ENCODE measurements around the gene MAP2K5. TPM values are rescaled to one million over a fixed set of nuclear protein-coding genes. Genes with fewer than 3 reads are reported as not detected.
"Not testable (repeated sequence)": the region's sequence is repeated elsewhere in the genome, so short reads cannot be mapped to it uniquely, and the experiment has no call there.

MAP2K5 gene
- polyA plus RNA-seq, 1 donor from 2014 or later: 12.1 TPM

DNA sequence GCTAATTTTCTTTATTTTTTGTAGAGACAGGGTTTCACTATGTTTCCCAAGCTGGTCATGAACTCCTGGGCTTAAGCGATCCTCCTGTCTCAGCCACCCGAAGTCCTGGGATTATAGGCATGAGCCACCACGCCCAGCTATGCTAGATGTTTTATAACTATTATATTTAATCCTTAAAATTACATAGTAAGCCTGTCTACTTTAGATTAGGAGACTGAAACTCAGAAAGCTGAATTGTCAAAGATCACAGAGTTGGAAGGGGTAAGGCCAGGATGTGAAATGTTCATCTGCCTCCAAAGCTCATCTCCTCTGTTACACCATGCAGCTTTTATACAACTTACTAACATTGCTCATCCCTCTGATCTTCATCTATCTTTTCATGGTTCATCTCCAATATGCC lies 89.8 kb downstream of the MAP2K5 start:
- Histone ChIP-seq H4K20me1 (ENCODE audit: insufficient read depth) (no peaks in the 10 kb centered on the region), H3F3A (ENCODE audit: insufficient read depth, low read length, poor library complexity, severe bottlenecking) (no peaks in the 10 kb centered on the region), H3K27ac (ENCODE audit: low read length) (no peak overlapping the region), H3K79me2 (replicated peaks; ENCODE audit: insufficient read depth, low read length) (no peaks in the 10 kb centered on the region), H3K36me3 (ENCODE audit: insufficient read depth, low read length) (no peaks in the 10 kb centered on the region), H3K9me3 (ENCODE audit: low read length) (no peaks in the 10 kb centered on the region), H3K4me2 (ENCODE audit: low read length) (no peak overlapping the region), H3K27me3 (ENCODE audit: insufficient read depth, low read depth, low read length) (no peaks in the 10 kb centered on the region), H3K9ac (ENCODE audit: low read length) (no peak overlapping the region), H3K4me3 (ENCODE audit: low read length) (no peak overlapping the region), H2AFZ (ENCODE audit: low read depth, low read length) (no peak overlapping the region), H3K9me2 (ENCODE audit: insufficient read depth, low read length) (no peaks in the 10 kb centered on the region)
- TF ChIP-seq EZH2 (IDR thresholded peaks at IDR 0.05; ENCODE audit: borderline replicate concordance, insufficient read depth, low read length, poor library complexity, severe bottlenecking): no peak
- no peak for TF ChIP-seq POLR2AphosphoS5 (IDR thresholded peaks at IDR 0.05)
- TF ChIP-seq RAD21 (conservative IDR thresholded peaks at IDR 0.05): no peak
- TF ChIP-seq MXI1 (conservative IDR thresholded peaks at IDR 0.05; ENCODE audit: poor library complexity, severe bottlenecking): no peak
- no peak for TF ChIP-seq CTCF (IDR thresholded peaks at IDR 0.05; ENCODE audit: poor library complexity, severe bottlenecking)
- no peak for TF ChIP-seq SMC3 (conservative IDR thresholded peaks at IDR 0.05; ENCODE audit: poor library complexity)

GRCh38 chr15:67635950-67636349 lies 93.4 kb downstream of the MAP2K5 start:
- H3K9me2 ChIP-seq (ENCODE audit: insufficient read depth, low read length); H3F3A ChIP-seq (ENCODE audit: insufficient read depth, low read length, poor library complexity, severe bottlenecking); H3K4me2 ChIP-seq (ENCODE audit: low read length): not testable (repeated sequence)

DNA sequence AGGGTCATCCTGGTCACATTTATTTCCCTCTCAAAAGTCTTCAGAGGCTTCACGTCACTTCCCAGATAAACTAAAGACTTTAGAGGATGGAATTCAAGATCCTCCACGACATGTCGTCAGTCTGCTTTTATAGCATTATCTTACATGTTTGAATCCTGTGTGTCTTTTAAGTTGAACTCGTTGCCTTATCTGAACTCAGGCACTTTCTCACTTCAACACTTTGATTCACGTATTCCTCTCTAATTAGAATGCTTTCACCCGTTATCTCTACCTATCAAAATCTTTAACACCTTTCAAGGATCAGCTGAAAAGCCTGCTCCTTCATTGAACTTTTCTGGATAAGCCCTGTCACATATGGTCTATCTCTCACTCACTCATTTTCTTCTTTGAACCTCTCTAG lies 97.1 kb downstream of the MAP2K5 start:
- H3K9ac ChIP-seq (ENCODE audit: low read length): no peak overlapping the region
- H3K27me3 ChIP-seq (ENCODE audit: insufficient read depth, low read depth, low read length): no peaks in the 10 kb centered on the region

More at GRCh38 chr15:67635950-67636349, 93.4 kb downstream of the MAP2K5 start:
- H2AFZ ChIP-seq (ENCODE audit: low read depth, low read length); H3K9me3 ChIP-seq (ENCODE audit: low read length); H3K4me3 ChIP-seq (ENCODE audit: low read length); H3K79me2 ChIP-seq (replicated peaks; ENCODE audit: insufficient read depth, low read length); H3K27me3 ChIP-seq (ENCODE audit: insufficient read depth, low read depth, low read length); H3K27ac ChIP-seq (ENCODE audit: low read length); H3K36me3 ChIP-seq (ENCODE audit: insufficient read depth, low read length); H4K20me1 ChIP-seq (ENCODE audit: insufficient read depth); H3K9ac ChIP-seq (ENCODE audit: low read length): not testable (repeated sequence)

GRCh38 chr15:67641453-67641852 lies 99.0 kb downstream of the MAP2K5 start:
- Histone ChIP-seq H3F3A (ENCODE audit: insufficient read depth, low read length, poor library complexity, severe bottlenecking) (no peaks in the 10 kb centered on the region), H3K9ac (ENCODE audit: low read length) (no peak overlapping the region), H3K4me3 (ENCODE audit: low read length) (no peak overlapping the region), H3K27me3 (ENCODE audit: insufficient read depth, low read depth, low read length) (no peaks in the 10 kb centered on the region), H2AFZ (ENCODE audit: low read depth, low read length) (no peak overlapping the region), H3K27ac (ENCODE audit: low read length) (no peak overlapping the region), H3K79me2 (replicated peaks; ENCODE audit: insufficient read depth, low read length) (no peaks in the 10 kb centered on the region), H3K4me2 (ENCODE audit: low read length) (peak overlapping the region; percentile 17), H3K9me3 (ENCODE audit: low read length) (no peaks in the 10 kb centered on the region), H3K9me2 (ENCODE audit: insufficient read depth, low read length) (no peaks in the 10 kb centered on the region), H4K20me1 (ENCODE audit: insufficient read depth) (no peaks in the 10 kb centered on the region), H3K36me3 (ENCODE audit: insufficient read depth, low read length) (no peaks in the 10 kb centered on the region)
- TF ChIP-seq TAF1 (IDR thresholded peaks at IDR 0.05; ENCODE audit: low read depth) (no peak), MXI1 (conservative IDR thresholded peaks at IDR 0.05; ENCODE audit: poor library complexity, severe bottlenecking) (no peak), CTCF (IDR thresholded peaks at IDR 0.05; ENCODE audit: poor library complexity, severe bottlenecking) (peak; percentile 44), EZH2 (IDR thresholded peaks at IDR 0.05; ENCODE audit: borderline replicate concordance, insufficient read depth, low read length, poor library complexity, severe bottlenecking) (no peak), SMC3 (conservative IDR thresholded peaks at IDR 0.05; ENCODE audit: poor library complexity) (no peak), POLR2AphosphoS5 (IDR thresholded peaks at IDR 0.05) (no peak)
- TF ChIP-seq, protein P1, sequence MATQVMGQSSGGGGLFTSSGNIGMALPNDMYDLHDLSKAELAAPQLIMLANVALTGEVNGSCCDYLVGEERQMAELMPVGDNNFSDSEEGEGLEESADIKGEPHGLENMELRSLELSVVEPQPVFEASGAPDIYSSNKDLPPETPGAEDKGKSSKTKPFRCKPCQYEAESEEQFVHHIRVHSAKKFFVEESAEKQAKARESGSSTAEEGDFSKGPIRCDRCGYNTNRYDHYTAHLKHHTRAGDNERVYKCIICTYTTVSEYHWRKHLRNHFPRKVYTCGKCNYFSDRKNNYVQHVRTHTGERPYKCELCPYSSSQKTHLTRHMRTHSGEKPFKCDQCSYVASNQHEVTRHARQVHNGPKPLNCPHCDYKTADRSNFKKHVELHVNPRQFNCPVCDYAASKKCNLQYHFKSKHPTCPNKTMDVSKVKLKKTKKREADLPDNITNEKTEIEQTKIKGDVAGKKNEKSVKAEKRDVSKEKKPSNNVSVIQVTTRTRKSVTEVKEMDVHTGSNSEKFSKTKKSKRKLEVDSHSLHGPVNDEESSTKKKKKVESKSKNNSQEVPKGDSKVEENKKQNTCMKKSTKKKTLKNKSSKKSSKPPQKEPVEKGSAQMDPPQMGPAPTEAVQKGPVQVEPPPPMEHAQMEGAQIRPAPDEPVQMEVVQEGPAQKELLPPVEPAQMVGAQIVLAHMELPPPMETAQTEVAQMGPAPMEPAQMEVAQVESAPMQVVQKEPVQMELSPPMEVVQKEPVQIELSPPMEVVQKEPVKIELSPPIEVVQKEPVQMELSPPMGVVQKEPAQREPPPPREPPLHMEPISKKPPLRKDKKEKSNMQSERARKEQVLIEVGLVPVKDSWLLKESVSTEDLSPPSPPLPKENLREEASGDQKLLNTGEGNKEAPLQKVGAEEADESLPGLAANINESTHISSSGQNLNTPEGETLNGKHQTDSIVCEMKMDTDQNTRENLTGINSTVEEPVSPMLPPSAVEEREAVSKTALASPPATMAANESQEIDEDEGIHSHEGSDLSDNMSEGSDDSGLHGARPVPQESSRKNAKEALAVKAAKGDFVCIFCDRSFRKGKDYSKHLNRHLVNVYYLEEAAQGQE (IDR thresholded peaks at IDR 0.05; ENCODE audit: borderline replicate concordance): no peak

More for the DNA sequence above, 97.1 kb downstream of the MAP2K5 start:
- Histone ChIP-seq H3K9me3 (ENCODE audit: low read length) (no peaks in the 10 kb centered on the region), H3K4me2 (ENCODE audit: low read length) (no peak overlapping the region), H3K27ac (ENCODE audit: low read length) (no peak overlapping the region), H3F3A (ENCODE audit: insufficient read depth, low read length, poor library complexity, severe bottlenecking) (no peaks in the 10 kb centered on the region), H4K20me1 (ENCODE audit: insufficient read depth) (no peaks in the 10 kb centered on the region), H3K9me2 (ENCODE audit: insufficient read depth, low read length) (no peaks in the 10 kb centered on the region), H3K4me3 (ENCODE audit: low read length) (no peak overlapping the region), H2AFZ (ENCODE audit: low read depth, low read length) (no peak overlapping the region), H3K79me2 (replicated peaks; ENCODE audit: insufficient read depth, low read length) (no peaks in the 10 kb centered on the region), H3K36me3 (ENCODE audit: insufficient read depth, low read length) (no peaks in the 10 kb centered on the region)
- TF ChIP-seq TAF1 (IDR thresholded peaks at IDR 0.05; ENCODE audit: low read depth): no peak
